SK-N-SH treated with all-trans-retinoic acid at 6 μM for 48 hours (cell line): ENCODE measurements around the gene PTPRJ.

Experiments
- ARNTL ChIP-seq: fragments of 450-650 bp; formaldehyde crosslinking; IDR thresholded peaks from 2 replicates; pipeline ENCODE4 v1.5.0; 2020; ENCODE audit warnings: low read depth, mild to moderate bottlenecking, moderate library complexity, borderline replicate concordance
- CSRNP3 ChIP-seq: fragments of 250-450 bp; sonication (Bioruptor Pico); IDR thresholded peaks from 2 replicates; pipeline ENCODE4 v1.5.1; 2021; ENCODE audit warnings: mild to moderate bottlenecking, moderate library complexity
- ESRRG ChIP-seq: fragments of 250-450 bp; sonication (Bioruptor Pico); IDR thresholded peaks from 2 replicates; pipeline ENCODE4 v1.6.1; 2021; ENCODE audit warnings: mild to moderate bottlenecking
- GLIS3 ChIP-seq: fragments of 250-450 bp; sonication (Bioruptor Pico); IDR thresholded peaks from 2 replicates; pipeline ENCODE4 v1.5.0; 2020; ENCODE audit warnings: mild to moderate bottlenecking, moderate library complexity
- OSR1 ChIP-seq: fragments of 250-450 bp; sonication (Bioruptor Pico); IDR thresholded peaks from 2 replicates; pipeline ENCODE4 v1.8.0; 2022; ENCODE audit warnings: moderate library complexity, mild to moderate bottlenecking, inconsistent platforms
- PATZ1 ChIP-seq: fragments of 250-450 bp; sonication (Bioruptor Pico); IDR thresholded peaks from 2 replicates; pipeline ENCODE4 v1.8.0; 2020; ENCODE audit warnings: mild to moderate bottlenecking, moderate library complexity, borderline replicate concordance
- RARB ChIP-seq: fragments of 250-450 bp; sonication (Bioruptor Pico); IDR thresholded peaks from 2 replicates; pipeline ENCODE4 v1.8.0; 2021; ENCODE audit warnings: mild to moderate bottlenecking, moderate library complexity
- TOX ChIP-seq: fragments of 250-450 bp; sonication (Bioruptor Pico); IDR thresholded peaks from 2 replicates; pipeline ENCODE4 v1.8.0; 2021; ENCODE audit warnings: mild to moderate bottlenecking, moderate library complexity, borderline replicate concordance
- ZFP30 ChIP-seq: fragments of 450-650 bp; formaldehyde crosslinking; IDR thresholded peaks from 2 replicates; pipeline ENCODE4 v1.5.0; 2022; ENCODE audit warnings: mild to moderate bottlenecking, moderate library complexity
- ZNF70 ChIP-seq: fragments of 450-650 bp; formaldehyde crosslinking; IDR thresholded peaks from 2 replicates; pipeline ENCODE4 v1.5.0; 2020; ENCODE audit warnings: mild to moderate bottlenecking, moderate library complexity
- TF ChIP-seq, protein P1 (sequence below): fragments of 250-450 bp; sonication (Bioruptor Pico); IDR thresholded peaks from 2 replicates; pipeline ENCODE4 v1.8.0; 2021; ENCODE audit warnings: low read depth, mild to moderate bottlenecking, moderate library complexity, borderline replicate concordance

DNA sequence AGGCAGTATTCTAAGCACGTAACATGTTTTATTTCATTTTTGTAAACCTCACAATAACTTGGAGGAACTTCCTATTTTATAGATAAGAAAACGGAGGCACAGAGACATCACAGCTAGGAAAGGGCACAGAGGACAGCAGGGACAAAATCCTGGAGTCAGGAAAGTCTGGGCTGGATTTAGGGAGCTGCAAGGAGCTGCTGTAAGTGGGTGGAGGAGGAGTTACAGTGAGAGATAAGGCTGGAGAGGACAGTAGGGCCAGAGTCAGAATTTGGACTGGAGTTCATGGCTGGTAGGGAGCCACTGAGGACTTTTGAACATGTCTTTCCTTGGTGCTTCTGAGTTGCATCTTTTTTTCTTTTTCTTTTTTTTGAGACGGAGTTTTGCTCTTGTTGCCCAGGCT, 32.2 kb upstream of the PTPRJ start:
- TF ChIP-seq TOX (CRISPR knock-in tag) (no peak), OSR1 (CRISPR knock-in tag) (no peak), RARB (CRISPR knock-in tag) (no peak), CSRNP3 (CRISPR knock-in tag) (no peak), ESRRG (CRISPR knock-in tag) (no peak), GLIS3 (no peak), ZFP30 (CRISPR knock-in tag) (no peak), PATZ1 (no peak), ZNF70 (no peak), ARNTL (CRISPR knock-in tag) (no peak)
- TF ChIP-seq, protein P1, sequence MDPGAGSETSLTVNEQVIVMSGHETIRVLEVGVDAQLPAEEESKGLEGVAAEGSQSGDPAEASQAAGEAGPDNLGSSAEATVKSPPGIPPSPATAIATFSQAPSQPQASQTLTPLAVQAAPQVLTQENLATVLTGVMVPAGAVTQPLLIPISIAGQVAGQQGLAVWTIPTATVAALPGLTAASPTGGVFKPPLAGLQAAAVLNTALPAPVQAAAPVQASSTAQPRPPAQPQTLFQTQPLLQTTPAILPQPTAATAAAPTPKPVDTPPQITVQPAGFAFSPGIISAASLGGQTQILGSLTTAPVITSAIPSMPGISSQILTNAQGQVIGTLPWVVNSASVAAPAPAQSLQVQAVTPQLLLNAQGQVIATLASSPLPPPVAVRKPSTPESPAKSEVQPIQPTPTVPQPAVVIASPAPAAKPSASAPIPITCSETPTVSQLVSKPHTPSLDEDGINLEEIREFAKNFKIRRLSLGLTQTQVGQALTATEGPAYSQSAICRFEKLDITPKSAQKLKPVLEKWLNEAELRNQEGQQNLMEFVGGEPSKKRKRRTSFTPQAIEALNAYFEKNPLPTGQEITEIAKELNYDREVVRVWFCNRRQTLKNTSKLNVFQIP (CRISPR knock-in tag) = no peak
